Aorta (tissue), 5 donors: Measurements from ENCODE around the gene BCAR1. TPM values are rescaled to one million over a fixed set of nuclear protein-coding genes. Genes with fewer than 3 reads are reported as not detected.

Source experiments
- ATAC-seq: fragments of 200-7000 bp; cut with Tn5 transposase; one replicate; pipeline ENCODE4 v1.9.1; 2022; ENCODE audit warnings: moderate library complexity; ENCODE audit not compliant: low FRiP score
- DNase-seq, 2 donors: peaks; one replicate each; pipeline ENCODE4 v3.0.0-alpha.2; 2020
- H3K27ac ChIP-seq, 2 donors: one replicate each; pipeline ENCODE4 v1.5.1; 2013; ENCODE audit warnings: low read length in 2 of 2, mild to moderate bottlenecking in 2 of 2, moderate library complexity in 2 of 2, control low read depth in 1 of 2, inconsistent platforms in 1 of 2, low read depth in 1 of 2
- H3K27me3 ChIP-seq, 2 donors: one replicate each; pipeline ENCODE4 v1.6.1; 2013; ENCODE audit warnings: control low read depth in 1 of 2, low read length in 1 of 2, mild to moderate bottlenecking in 1 of 2, moderate library complexity in 1 of 2; ENCODE audit not compliant: insufficient read depth in 2 of 2, control insufficient read depth in 1 of 2
- H3K36me3 ChIP-seq, 2 donors: one replicate each; pipeline ENCODE4 v1.6.1; 2013; ENCODE audit warnings: control low read depth in 1 of 2, low read length in 1 of 2, mild to moderate bottlenecking in 1 of 2; ENCODE audit not compliant: insufficient read depth in 2 of 2, control insufficient read depth in 1 of 2
- H3K4me1 ChIP-seq, 2 donors: one replicate each; pipeline ENCODE4 v1.6.1; 2013; ENCODE audit warnings: low read length in 2 of 2, control low read depth in 1 of 2, mild to moderate bottlenecking in 1 of 2, moderate library complexity in 1 of 2; ENCODE audit not compliant: insufficient read depth in 2 of 2, control insufficient read depth in 1 of 2
- H3K4me3 ChIP-seq, 2 donors: one replicate each; pipeline ENCODE4 v1.5.1; 2013; ENCODE audit warnings: low read length in 2 of 2, control low read depth in 1 of 2, mild to moderate bottlenecking in 1 of 2
- H3K9me3 ChIP-seq: one replicate; pipeline ENCODE4 v1.6.1; 2013; ENCODE audit warnings: mild to moderate bottlenecking, low read length; ENCODE audit not compliant: control insufficient read depth
- WGBS, 2 donors: extraction: QIAGEN DNeasy Blood & Tissue Kit; methylation state at CpG; one replicate each; pipeline ENCODE4 v1.1.7; 2013; 5-methylcytosine and 5-hydroxymethylcytosine counted together
- intact Hi-C, 2 donors: fragments of 100-400 bp; cut with DNase I; formaldehyde crosslinking; loops; one replicate each; pipeline versions ENCODE4 v1.14.2 to v1.15.0; 2022
- polyA plus RNA-seq, 2 donors: library from polyadenylated mRNA; stranded (reverse); fragments of 200-250 nt; gene quantifications; one replicate each; pipeline ENCODE4 v1.2.3, GENCODE V29; 2013
- total RNA-seq, 2 donors: library from RNA; stranded (reverse); fragmentation: NEBNext Ultra II Directional; extraction: Animal tissue kit (Norgen Biotek cat#: 25700); gene quantifications; one replicate each; pipeline ENCODE4 v1.2.1, GENCODE V29; 2021
- donor health status: healthy with polysubstance abuse.
- donor health status: Bipolar disorder and iron deficiency.
- donor health status: DM: no; HTN: no; CAD: no.
- donor health status: DM: no; HTN: no; CAD: no.
- donor health status: DM: yes; HTN: yes; CAD: no.

Gene BCAR1
- total and polyA plus RNA-seq, 4 donors: 28.7 to 140 (median 90.5) TPM

GRCh38 chr16:75265911-75266701 lies 14.7 kb upstream of the BCAR1 start:
- intact Hi-C loops: loop anchor here in 1 of 2 donors (5.0 kb wide), 1 partner anchor 36 kb away; no protein-coding TSS in a partner anchor
- H3K9me3 ChIP-seq: no peaks in the 10 kb centered on the region
- peak overlapping the region; percentile 86 to 95 for H3K27ac ChIP-seq
- WGBS, 2 donors: 10 to 12% methylated on average over 54 to 62 of the region's 62 CpGs
- DNase-seq (peak; percentile 76 to 91), ATAC-seq (peak; percentile 60)
- H3K4me1 ChIP-seq: peaks cover 0 to 2% of the 10 kb centered on the region in 2 donors
- H3K4me3 ChIP-seq: peak overlapping the region; percentile 93 to 97
- no peaks in the 10 kb centered on the region for H3K27me3 ChIP-seq
- H3K36me3 ChIP-seq: no peaks in the 10 kb centered on the region

GRCh38 chr16:75264999-75265910 lies 13.8 kb upstream of the BCAR1 start:
- no peaks in the 10 kb centered on the region for H3K9me3 ChIP-seq
- no peaks in the 10 kb centered on the region for H3K27me3 ChIP-seq
- intact Hi-C loops: loop anchor here in 1 of 2 donors (5.0 kb wide), 1 partner anchor 37 kb away; no protein-coding TSS in a partner anchor
- peaks cover 0 to 2% of the 10 kb centered on the region in 2 donors for H3K4me1 ChIP-seq
- WGBS, 2 donors: 1% methylated on average over 55 to 74 of the region's 74 CpGs
- ATAC-seq (peak; percentile 53), DNase-seq (peak; percentile 68 to 87)
- peak overlapping the region; percentile 93 to 97 for H3K4me3 ChIP-seq
- peak overlapping the region; percentile 86 to 95 for H3K27ac ChIP-seq
- H3K36me3 ChIP-seq: no peaks in the 10 kb centered on the region

GRCh38 chr16:75264457-75264998 lies 13.1 kb upstream of the BCAR1 start:
- intact Hi-C loops: no loop called here

GRCh38 chr16:75263963-75264445 lies 12.6 kb upstream of the BCAR1 start:
- DNase-seq: peak in 1 of 2 donors; percentile 69
- no peaks in the 10 kb centered on the region for H3K27me3 ChIP-seq
- ATAC-seq: peak; percentile 54
- H3K4me3 ChIP-seq: peak overlapping the region; percentile 93 to 97
- peaks cover 0 to 2% of the 10 kb centered on the region in 2 donors for H3K4me1 ChIP-seq
- H3K36me3 ChIP-seq: no peaks in the 10 kb centered on the region
- H3K27ac ChIP-seq: peak overlapping the region; percentile 16 to 86
- 4 to 5% methylated on average over 8 of the region's 8 CpGs for WGBS, 2 donors
- intact Hi-C loops: no loop called here
- no peaks in the 10 kb centered on the region for H3K9me3 ChIP-seq

More at GRCh38 chr16:75264457-75264998, 13.1 kb upstream of the BCAR1 start:
- 3 to 6% methylated on average over 14 of the region's 14 CpGs for WGBS, 2 donors
- Histone ChIP-seq H3K27me3 (no peaks in the 10 kb centered on the region), H3K9me3 (no peaks in the 10 kb centered on the region), H3K4me3 (peak overlapping the region; percentile 93 to 97), H3K27ac (peak overlapping the region; percentile 45 to 86), H3K4me1 (peaks cover 0 to 2% of the 10 kb centered on the region in 2 donors), H3K36me3 (no peaks in the 10 kb centered on the region)
- ATAC-seq: peak; percentile 15
- DNase-seq: peak in 1 of 2 donors; percentile 47

GRCh38 chr16:75263291-75263962 lies 12.0 kb upstream of the BCAR1 start:
- DNase-seq (peak in 1 of 2 donors; percentile 62), ATAC-seq (peak; percentile 34)
- no peaks in the 10 kb centered on the region for H3K9me3 ChIP-seq
- intact Hi-C loops: no loop called here
- no peaks in the 10 kb centered on the region for H3K36me3 ChIP-seq
- 20 to 23% methylated on average over 14 of the region's 14 CpGs for WGBS, 2 donors
- H3K4me1 ChIP-seq: peaks cover 0 to 2% of the 10 kb centered on the region in 2 donors
- no peak overlapping the region for H3K4me3 ChIP-seq
- H3K27me3 ChIP-seq: no peaks in the 10 kb centered on the region
- H3K27ac ChIP-seq: peak overlapping the region; percentile 16 to 86

- no peak for DNase-seq
- Histone ChIP-seq H3K36me3 (no peaks in the 10 kb centered on the region), H3K27ac (peak overlapping the region; percentile 60 to 86), H3K4me1 (peaks cover 0 to 2% of the 10 kb centered on the region in 2 donors), H3K27me3 (no peaks in the 10 kb centered on the region), H3K4me3 (no peak overlapping the region), H3K9me3 (no peaks in the 10 kb centered on the region)
- intact Hi-C loops: no loop called here
- no peak for ATAC-seq
- 48 to 58% methylated on average over 5 of the region's 5 CpGs for WGBS, 2 donors
Observed at GRCh38 chr16:75262800-75263127, 11.3 kb upstream of the BCAR1 start.

GRCh38 chr16:75262104-75262799 lies 10.8 kb upstream of the BCAR1 start:
- no peaks in the 10 kb centered on the region for H3K9me3 ChIP-seq
- DNase-seq: peak; percentile 60 to 84
- H3K36me3 ChIP-seq: no peaks in the 10 kb centered on the region
- WGBS, 2 donors: 49 to 53% methylated on average over 13 to 14 of the region's 14 CpGs
- H3K4me3 ChIP-seq: no peak overlapping the region
- intact Hi-C loops: no loop called here
- peak overlapping the region; percentile 60 to 86 for H3K27ac ChIP-seq
- no peaks in the 10 kb centered on the region for H3K27me3 ChIP-seq
- ATAC-seq: no peak
- H3K4me1 ChIP-seq: peaks cover 0 to 2% of the 10 kb centered on the region in 2 donors
